HepG2 (cell line): ENCODE measurements around the gene G6PD. TPM values are rescaled to one million over a fixed set of nuclear protein-coding genes. Genes with fewer than 3 reads are reported as not detected.

Source experiments
- ARNT ChIP-seq: fragments of 450-650 bp; IDR thresholded peaks from 2 replicates; pipeline ENCODE4 v1.6.1; 2017
- GATA4 ChIP-seq: sonication (generic); IDR thresholded peaks from 2 replicates; pipeline ENCODE4 v1.6.1; 2016; ENCODE audit warnings: antibody characterized with exemption, low read depth, borderline replicate concordance
- GATAD2A ChIP-seq: IDR thresholded peaks from 2 replicates; pipeline ENCODE4 v1.6.1; 2016
- HDAC2 ChIP-seq: sonication (generic); formaldehyde crosslinking; IDR thresholded peaks from 2 replicates; pipeline ENCODE4 v1.4.0; 2020; ENCODE audit warnings: missing genetic modification reagents
- JUND ChIP-seq: sonication (generic); formaldehyde crosslinking; IDR thresholded peaks from 2 replicates; pipeline ENCODE4 v1.8.0; 2022; ENCODE audit warnings: mild to moderate bottlenecking, missing genetic modification reagents
- KDM2A ChIP-seq: sonication (generic); formaldehyde crosslinking; IDR thresholded peaks from 2 replicates; pipeline ENCODE4 v1.4.0; 2020; ENCODE audit warnings: low read depth, missing genetic modification reagents, borderline replicate concordance
- NFIB ChIP-seq: sonication (generic); formaldehyde crosslinking; IDR thresholded peaks from 2 replicates; pipeline ENCODE4 v1.9.0; 2021; ENCODE audit warnings: missing genetic modification reagents, mild to moderate bottlenecking, borderline replicate concordance
- NFKB2 ChIP-seq: sonication (generic); formaldehyde crosslinking; IDR thresholded peaks from 2 replicates; pipeline ENCODE4 v1.4.0; 2020; ENCODE audit warnings: missing genetic modification reagents, borderline replicate concordance
- PRPF4 ChIP-seq: fragments of 200-400 bp; formaldehyde crosslinking; IDR thresholded peaks from 2 replicates; pipeline ENCODE4 v1.6.1; 2016; ENCODE audit warnings: low read length, low read depth; ENCODE audit not compliant: poor library complexity, severe bottlenecking
- RARA ChIP-seq: IDR thresholded peaks from 2 replicates; pipeline ENCODE4 v1.6.1; 2016; ENCODE audit warnings: missing genetic modification reagents, missing compliant biosample characterization
- RBFOX2 ChIP-seq: fragments of 200-400 bp; formaldehyde crosslinking; IDR thresholded peaks from 2 replicates; pipeline ENCODE4 v1.6.1; 2017; ENCODE audit warnings: low read depth, mild to moderate bottlenecking, low read length
- RFX5 ChIP-seq: IDR thresholded peaks from 2 replicates; pipeline ENCODE4 v1.6.1; 2011; ENCODE audit warnings: low read depth, low read length, improper control_type of control experiment
- SOX13 ChIP-seq, 3 experiments: fragments of 450-650 bp in 1 of 3; sonication (generic) in 1 of 3; formaldehyde crosslinking in 1 of 3; IDR thresholded peaks in 2 of 3; conservative IDR thresholded peaks in 1 of 3; 2 replicates each; pipeline versions ENCODE4 v1.5.0 to v1.6.1; 2016 to 2020; ENCODE audit warnings: antibody characterized with exemption in 1 of 3, mild to moderate bottlenecking in 1 of 3, missing compliant biosample characterization in 1 of 3, missing genetic modification reagents in 1 of 3, moderate library complexity in 1 of 3
- SOX5 ChIP-seq: IDR thresholded peaks from 2 replicates; pipeline ENCODE4 v1.6.1; 2016; ENCODE audit warnings: borderline replicate concordance
- SOX6 ChIP-seq, 2 experiments: fragments of 450-650 bp in 1 of 2; sonication (generic) in 1 of 2; formaldehyde crosslinking in 1 of 2; IDR thresholded peaks; 2 replicates each; pipeline versions ENCODE4 v1.4.0 to v1.6.1; 2017 to 2020; ENCODE audit warnings: antibody characterized with exemption in 1 of 2, mild to moderate bottlenecking in 1 of 2, missing genetic modification reagents in 1 of 2
- TEAD3 ChIP-seq: optimal IDR thresholded peaks from 2 replicates; pipeline ENCODE3; 2016; ENCODE audit warnings: borderline replicate concordance
- TP53 ChIP-seq: sonication (generic); formaldehyde crosslinking; conservative IDR thresholded peaks from 2 replicates; pipeline ENCODE4 v1.4.0; 2020; ENCODE audit warnings: missing genetic modification reagents
- ZBTB2 ChIP-seq: sonication (generic); formaldehyde crosslinking; IDR thresholded peaks from 2 replicates; pipeline ENCODE4 v1.8.0; 2022; ENCODE audit warnings: low read depth, missing genetic modification reagents
- ZNF12 ChIP-seq: sonication (generic); formaldehyde crosslinking; IDR thresholded peaks from 2 replicates; pipeline ENCODE4 v1.5.0; 2020; ENCODE audit warnings: missing genetic modification reagents
- ZNF263 ChIP-seq: sonication (generic); formaldehyde crosslinking; IDR thresholded peaks from 2 replicates; pipeline ENCODE4 v1.4.0; 2020; ENCODE audit warnings: missing genetic modification reagents
- ZNF292 ChIP-seq: sonication (generic); formaldehyde crosslinking; IDR thresholded peaks from 2 replicates; pipeline ENCODE4 v1.8.1; 2022; ENCODE audit warnings: mild to moderate bottlenecking, low read depth, missing genetic modification reagents, borderline replicate concordance
- ZNF333 ChIP-seq: sonication (generic); formaldehyde crosslinking; IDR thresholded peaks from 2 replicates; pipeline ENCODE4 v1.4.0; 2020; ENCODE audit warnings: mild to moderate bottlenecking, missing genetic modification reagents, borderline replicate concordance
- ZNF713 ChIP-seq: sonication (generic); formaldehyde crosslinking; IDR thresholded peaks from 2 replicates; pipeline ENCODE4 v1.4.0; 2020; ENCODE audit warnings: mild to moderate bottlenecking, missing genetic modification reagents
- ZSCAN31 ChIP-seq: sonication (generic); formaldehyde crosslinking; IDR thresholded peaks from 2 replicates; pipeline ENCODE4 v1.5.0; 2020; ENCODE audit warnings: low read depth, mild to moderate bottlenecking, missing genetic modification reagents
- polyA plus RNA-seq, 8 experiments: library from polyadenylated mRNA; depleted of rRNA in 3 of 8; stranded (reverse) in 7 of 8; unstranded in 1 of 8; fragments of >200 nt; fragmentation: Illumina TruSeq in 4 of 8; extraction: Trizol in 4 of 8; gene quantifications; 2 replicates each; pipeline versions ENCODE4 v1.2.1 to v1.2.3, GENCODE V29; 2011 to 2016; ENCODE audit warnings: low read depth in 4 of 8, missing spikeins in 1 of 8, mixed read lengths in 1 of 8; ENCODE audit not compliant: insufficient read depth in 1 of 8
- total RNA-seq, 5 experiments: library from RNA; depleted of rRNA; stranded (reverse); fragments of >200 nt; fragmentation: Illumina TruSeq; extraction: Trizol; gene quantifications; 2 replicates each; pipeline ENCODE4 v1.2.3, GENCODE V29; 2016; ENCODE audit warnings: low read depth in 1 of 5
- TF ChIP-seq, protein P1 (sequence below): IDR thresholded peaks from 2 replicates; pipeline ENCODE4 v1.6.1; 2018; ENCODE audit warnings: missing genetic modification reagents, mild to moderate bottlenecking, missing compliant biosample characterization
- TF ChIP-seq, protein P2 (sequence below): IDR thresholded peaks from 2 replicates; pipeline ENCODE4 v1.6.1; 2016; ENCODE audit warnings: missing compliant biosample characterization, missing genetic modification reagents, borderline replicate concordance

Gene G6PD
- total and polyA plus RNA-seq, 2 of the 13 experiments (the other 11 are each of a cell fraction or from before 2014, with no cell fraction given): 18.8 to 28.8 TPM

- TF ChIP-seq ZBTB2 (CRISPR knock-in tag) (no peak), JUND (CRISPR knock-in tag) (no peak), ZNF12 (no peak), PRPF4 (no peak), ZNF713 (CRISPR knock-in tag) (no peak), ZSCAN31 (no peak), ARNT (no peak), ZNF263 (CRISPR knock-in tag) (peak; percentile 90), TEAD3 (CRISPR knock-in tag) (peak; percentile 23), HDAC2 (CRISPR knock-in tag) (peak; percentile 61; the same call in 1 of the 2 replicates), GATAD2A (0 out of 2 replicates have a peak, but pooled peaks have one; percentile 26), RBFOX2 (0 out of 2 replicates have a peak, but pooled peaks have one; percentile 35), SOX6 (IDR thresholded peaks at IDR 0.05) (no peak), SOX6 (CRISPR knock-in tag; IDR thresholded peaks at IDR 0.05) (peak; percentile 38; the same call in 1 of the 2 replicates), ZNF333 (CRISPR knock-in tag) (0 out of 2 replicates have a peak, but pooled peaks have one; percentile 36), KDM2A (CRISPR knock-in tag) (peak; percentile 76; the same call in 1 of the 2 replicates), RFX5 (no peak), SOX5 (CRISPR knock-in tag) (no peak), SOX13 (IDR thresholded peaks at IDR 0.05) (no peak), SOX13 (CRISPR knock-in tag; conservative IDR thresholded peaks at IDR 0.05 in 1 of 2, IDR thresholded peaks at IDR 0.05 in 1 of 2) (0 out of 4 replicates have a peak, but pooled peaks of 1 of the 2 experiments have one; percentile 18), NFIB (CRISPR knock-in tag) (no peak), NFKB2 (CRISPR knock-in tag) (no peak; the same call in 1 of the 2 replicates), RARA (CRISPR knock-in tag) (no peak), TP53 (CRISPR knock-in tag) (no peak), ZNF292 (no peak), GATA4 (no peak)
- TF ChIP-seq, protein P1, sequence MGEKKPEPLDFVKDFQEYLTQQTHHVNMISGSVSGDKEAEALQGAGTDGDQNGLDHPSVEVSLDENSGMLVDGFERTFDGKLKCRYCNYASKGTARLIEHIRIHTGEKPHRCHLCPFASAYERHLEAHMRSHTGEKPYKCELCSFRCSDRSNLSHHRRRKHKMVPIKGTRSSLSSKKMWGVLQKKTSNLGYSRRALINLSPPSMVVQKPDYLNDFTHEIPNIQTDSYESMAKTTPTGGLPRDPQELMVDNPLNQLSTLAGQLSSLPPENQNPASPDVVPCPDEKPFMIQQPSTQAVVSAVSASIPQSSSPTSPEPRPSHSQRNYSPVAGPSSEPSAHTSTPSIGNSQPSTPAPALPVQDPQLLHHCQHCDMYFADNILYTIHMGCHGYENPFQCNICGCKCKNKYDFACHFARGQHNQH: 0 out of 2 replicates have a peak, but pooled peaks have one; percentile 50
- TF ChIP-seq, protein P2, sequence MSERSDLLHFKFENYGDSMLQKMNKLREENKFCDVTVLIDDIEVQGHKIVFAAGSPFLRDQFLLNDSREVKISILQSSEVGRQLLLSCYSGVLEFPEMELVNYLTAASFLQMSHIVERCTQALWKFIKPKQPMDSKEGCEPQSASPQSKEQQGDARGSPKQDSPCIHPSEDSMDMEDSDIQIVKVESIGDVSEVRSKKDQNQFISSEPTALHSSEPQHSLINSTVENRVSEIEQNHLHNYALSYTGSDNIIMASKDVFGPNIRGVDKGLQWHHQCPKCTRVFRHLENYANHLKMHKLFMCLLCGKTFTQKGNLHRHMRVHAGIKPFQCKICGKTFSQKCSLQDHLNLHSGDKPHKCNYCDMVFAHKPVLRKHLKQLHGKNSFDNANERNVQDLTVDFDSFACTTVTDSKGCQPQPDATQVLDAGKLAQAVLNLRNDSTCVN (CRISPR knock-in tag): no peak
Observed at GRCh38 chrX:154534526-154535322, 11.9 kb downstream of the G6PD start (continued).
